ENCODE data around the gene NGEF. TPM values are rescaled to one million over a fixed set of nuclear protein-coding genes. Genes with fewer than 3 reads are reported as not detected.

NGEF gene
- total RNA-seq, 1 donor from 2014 or later, result 0.39 TPM

DNA sequence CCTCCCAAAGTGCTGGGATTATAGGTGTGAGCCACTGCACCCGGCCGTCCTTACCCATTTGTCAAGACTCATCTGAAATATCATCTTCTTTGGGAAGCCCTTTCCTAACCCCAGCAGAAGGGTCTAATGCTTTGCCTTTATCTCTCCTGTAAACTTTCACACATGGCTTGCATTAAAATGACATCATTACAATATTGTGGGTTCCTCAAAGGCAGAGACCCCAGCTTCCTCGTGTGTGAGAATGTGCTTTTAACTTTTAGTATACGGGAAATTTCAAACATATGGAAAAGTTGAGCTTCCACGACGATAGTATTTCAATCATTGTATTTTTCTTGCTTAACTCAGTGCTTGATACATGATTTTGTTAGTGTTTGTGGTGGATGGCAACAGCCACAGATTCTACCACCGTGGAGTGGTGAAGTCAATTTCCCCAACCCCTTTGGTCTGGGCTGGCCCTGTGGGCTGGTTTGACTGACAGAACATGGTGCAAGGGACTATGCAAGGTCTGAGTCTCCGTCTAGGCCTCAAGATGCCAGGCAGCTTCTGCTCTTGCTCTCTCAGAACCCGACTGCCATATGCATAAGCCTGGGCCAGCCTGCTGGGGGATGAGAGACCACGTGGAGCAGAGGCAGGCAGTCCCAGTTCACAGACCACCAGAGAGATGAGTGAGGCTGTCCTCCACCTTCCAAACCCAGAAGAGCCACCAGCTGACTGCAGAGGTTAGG lies 39.9 kb downstream of the NGEF start:
- DNase-seq (ENCODE audit: low read depth in 2 of 2), result no peak

DNA sequence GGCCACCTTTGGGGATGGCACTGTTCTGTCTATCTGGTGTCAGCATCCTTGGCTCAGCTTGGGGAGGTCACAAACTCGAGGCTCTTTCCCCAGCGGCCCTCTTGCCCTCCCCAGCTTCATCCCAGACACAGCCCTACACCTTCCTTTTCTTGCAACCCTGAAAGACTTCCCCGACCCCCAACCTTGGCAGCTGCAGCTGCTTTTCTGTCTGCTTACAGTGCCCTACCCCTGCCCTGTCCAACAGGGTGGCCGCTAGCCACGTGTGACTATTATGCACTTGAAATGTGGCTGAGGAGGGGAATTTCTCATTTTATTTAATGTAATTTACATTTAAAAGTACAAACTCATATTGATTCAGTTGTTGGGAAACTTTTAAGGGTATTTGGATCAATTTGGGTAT lies 41.3 kb downstream of the NGEF start:
- no peak for DNase-seq (ENCODE audit: low read depth in 2 of 2)

DNA sequence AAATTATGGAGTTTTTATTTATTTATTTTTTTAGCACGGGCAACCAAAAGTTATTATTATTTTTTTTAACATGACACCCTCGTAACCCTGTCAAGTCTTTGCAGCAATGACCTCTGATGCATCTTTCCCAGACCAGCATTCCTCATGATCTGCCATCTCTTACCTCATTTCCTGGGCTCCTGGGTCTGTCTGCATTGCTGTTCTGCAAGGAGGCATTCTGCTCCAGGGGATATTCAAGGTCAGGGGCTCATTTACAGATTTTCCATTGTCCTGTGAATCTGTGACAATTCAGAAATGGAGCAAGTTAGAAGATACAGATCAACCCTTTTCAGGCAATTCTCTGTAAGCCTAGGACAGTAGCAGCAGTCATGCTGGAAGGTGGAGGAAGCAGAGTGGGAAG lies 43.0 kb downstream of the NGEF start:
- no peak for DNase-seq (ENCODE audit: low read depth in 2 of 2)

DNA sequence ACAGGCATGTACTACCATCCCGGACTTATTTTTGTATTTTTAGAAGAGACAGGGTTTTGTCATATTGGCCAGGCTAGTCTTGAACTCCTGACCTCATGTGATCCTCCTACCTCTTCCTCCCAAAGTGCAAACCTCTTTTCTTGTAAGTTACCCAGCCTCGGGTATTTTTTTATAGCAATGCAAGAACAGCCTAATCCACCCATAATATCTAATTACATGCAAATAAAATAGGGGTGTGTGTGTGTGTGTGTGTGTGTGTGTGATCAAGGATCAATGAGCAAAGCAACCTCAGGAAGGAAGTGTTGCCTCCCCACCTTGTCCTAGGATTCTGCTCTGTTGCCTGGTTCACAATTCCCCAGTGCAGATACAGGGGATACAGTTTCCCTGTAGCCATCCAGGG lies 45.6 kb downstream of the NGEF start:
- no peak for DNase-seq (ENCODE audit: low read depth in 2 of 2)

DNA sequence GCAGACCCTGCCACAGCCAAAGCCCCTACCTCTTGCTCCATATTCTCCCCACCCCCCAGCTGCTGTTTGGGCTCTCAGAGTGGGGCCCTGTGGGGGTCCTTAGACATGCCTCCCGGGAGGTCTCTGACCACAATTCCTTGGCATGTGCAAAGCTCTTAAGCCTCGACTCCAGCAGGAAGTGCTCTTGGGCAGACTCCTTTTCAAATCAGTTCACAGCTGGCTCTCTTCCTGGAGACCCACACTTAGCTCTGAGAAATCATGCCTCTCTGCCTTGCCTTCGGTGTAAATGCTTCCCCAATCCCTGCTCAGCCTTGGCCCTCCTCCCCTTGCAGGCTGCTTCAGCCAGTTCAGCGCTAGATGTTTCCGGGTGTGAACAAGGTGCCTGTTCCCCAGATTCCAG lies 46.9 kb downstream of the NGEF start:
- no peak for DNase-seq (ENCODE audit: low read depth in 2 of 2)

DNA sequence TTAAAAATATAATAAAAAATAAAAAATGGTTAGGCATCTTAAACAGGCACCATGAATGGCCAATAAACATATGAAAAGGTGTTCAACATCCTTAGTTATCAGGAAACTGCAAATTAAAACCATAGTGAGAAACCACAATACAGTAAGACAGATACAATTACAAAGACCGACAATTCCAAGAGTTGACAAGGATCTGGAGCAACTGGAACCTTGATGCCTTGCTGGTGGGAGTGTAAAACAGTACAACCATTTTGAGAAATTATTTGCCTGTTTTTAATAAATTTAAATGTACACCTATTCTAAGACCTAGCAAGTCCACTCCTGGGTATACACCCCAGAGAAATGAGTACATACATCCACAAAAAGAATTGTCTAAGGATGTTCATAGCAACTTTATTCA lies 49.1 kb downstream of the NGEF start:
- DNase-seq (ENCODE audit: low read depth in 2 of 2), result no peak

DNA sequence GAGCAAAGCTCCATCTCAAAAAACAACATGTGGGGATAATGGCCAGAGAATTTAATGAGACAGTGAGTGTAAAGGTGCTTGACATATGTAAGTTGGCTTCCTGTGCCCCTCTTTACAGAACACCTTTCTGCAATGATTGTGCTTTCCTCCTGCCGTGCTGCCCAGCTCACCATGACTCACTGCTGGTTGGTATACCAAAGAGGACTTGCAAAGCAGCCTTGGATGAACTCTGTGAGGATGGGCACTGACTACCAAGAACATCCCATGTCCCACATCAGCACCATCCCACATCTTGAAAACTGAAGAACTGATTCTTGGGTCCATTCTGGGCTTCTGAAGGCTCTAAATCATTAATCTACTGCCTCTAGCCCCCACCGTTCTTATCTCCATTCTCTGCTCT lies 52.2 kb downstream of the NGEF start:
- DNase-seq (ENCODE audit: low read depth in 2 of 2), result no peak

DNA sequence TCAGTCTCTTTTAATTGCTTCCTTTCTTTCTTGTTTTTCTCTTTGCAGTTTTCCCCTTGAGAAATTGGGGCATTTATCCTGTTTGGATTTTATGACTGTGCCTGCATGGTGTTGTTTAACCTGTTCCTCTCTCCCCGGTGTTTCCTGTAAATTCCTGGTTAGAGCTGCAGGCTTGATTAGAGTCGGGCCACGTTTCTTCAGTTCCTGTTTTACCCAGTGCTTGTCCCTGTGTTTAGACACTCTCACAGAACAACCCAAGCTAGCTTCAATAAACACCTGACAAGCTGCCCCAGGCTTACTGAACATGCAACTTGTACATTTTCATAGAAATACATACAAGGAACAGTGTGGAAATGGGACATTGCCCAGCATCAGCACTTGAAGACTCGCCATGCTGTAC lies 53.9 kb downstream of the NGEF start:
- no peak for DNase-seq (ENCODE audit: low read depth in 2 of 2)

DNA sequence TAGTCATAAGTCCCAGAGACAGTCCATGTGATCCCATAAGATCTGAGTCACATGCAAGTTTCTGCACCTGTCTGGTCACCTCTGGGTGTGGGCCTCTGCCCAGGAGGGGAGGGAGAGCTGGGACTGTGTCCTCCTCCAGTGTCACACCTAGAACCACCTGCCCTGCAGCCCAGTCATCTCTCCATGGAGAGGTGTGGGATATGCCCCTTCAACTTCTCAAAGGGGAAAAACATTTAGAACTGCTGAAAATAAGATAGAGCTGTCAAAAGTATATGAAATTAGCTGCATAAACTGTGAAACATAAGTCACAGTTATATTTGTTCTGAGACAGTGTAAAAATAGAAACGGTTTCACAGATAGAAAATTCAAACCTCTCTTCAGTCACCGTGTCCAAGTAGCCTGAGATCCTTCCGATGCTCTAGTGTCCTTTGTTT lies 55.4 kb downstream of the NGEF start:
- no peak for DNase-seq (ENCODE audit: low read depth in 2 of 2)

DNA sequence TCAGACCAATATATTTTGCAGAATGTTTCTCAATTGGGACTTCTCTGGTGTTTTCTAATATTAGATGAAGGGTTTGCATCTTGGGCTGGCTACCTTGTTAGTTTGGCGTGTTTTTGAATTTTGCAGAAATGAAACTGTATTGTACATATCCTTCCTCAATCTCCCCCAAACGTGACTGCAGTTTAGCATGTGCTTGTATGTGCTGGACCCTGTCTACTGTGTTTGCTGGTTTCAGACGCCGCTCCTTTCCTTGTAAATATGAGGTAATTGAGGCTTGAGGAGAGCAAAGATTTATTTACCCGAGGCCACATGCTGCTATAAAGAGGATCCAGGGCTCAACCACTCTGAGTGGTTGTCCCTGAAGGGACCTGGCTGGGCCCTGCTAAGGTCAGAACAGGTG lies 57.2 kb downstream of the NGEF start:
- DNase-seq (ENCODE audit: low read depth in 2 of 2), result no peak

DNA sequence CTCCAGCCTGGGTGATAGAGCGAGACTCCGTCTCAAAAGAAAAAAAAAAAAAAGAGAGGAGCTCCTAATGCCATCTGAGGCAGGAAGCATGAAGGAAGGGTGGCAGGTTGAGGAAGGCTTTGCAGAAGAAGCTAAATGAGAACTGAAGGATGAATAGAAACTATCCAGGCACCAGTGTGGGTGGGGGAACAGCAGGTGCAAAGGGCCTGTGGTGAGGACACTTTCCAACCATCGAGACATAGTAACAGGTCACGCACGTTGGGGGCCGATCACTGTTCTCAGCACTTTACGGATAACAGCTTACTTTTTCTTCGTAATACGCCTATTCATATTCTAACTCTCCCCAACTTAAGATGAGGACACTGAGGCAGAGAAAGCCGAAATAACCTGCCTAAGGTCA lies 58.4 kb downstream of the NGEF start:
- no peak for DNase-seq (ENCODE audit: low read depth in 2 of 2)

DNA sequence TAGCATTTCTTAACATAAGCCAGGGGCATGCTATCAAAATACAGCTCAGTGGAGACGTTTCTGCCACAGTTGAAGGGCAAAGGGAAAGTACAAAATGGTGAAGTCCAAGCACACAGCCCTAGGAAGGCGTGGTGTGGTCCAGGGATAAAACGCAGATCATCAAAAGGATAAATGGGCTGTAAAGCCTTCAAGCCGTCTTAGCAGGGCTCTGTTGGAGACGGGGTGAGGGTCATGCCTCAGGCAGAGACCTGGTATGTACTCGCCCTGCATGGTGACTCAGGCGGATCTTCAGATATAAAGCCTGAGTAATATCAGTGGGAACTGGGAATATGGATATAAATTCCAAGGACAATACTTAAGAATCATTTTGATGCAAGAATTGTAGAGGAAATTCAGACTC lies 61.2 kb downstream of the NGEF start:
- no peak for DNase-seq (ENCODE audit: low read depth in 2 of 2)

DNA sequence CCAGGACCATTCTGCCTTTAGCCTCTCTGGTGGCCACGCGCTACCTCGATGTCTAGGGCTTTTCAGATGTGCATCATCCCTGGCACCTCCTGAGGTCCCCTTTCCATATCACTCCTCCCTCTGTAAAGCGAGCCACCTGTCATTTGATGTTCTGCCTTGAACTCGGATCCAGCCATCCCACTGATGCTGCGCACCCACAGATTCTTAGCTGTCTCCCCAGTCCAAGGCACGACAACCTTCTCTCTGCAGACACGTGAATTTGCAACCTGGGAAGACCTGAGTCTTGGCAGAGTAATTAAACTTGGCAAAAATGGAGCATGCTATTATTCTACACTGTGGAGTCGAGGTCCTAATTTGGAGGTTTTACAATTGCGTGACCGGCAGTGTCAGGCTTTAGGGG lies 61.9 kb downstream of the NGEF start:
- no peak for DNase-seq (ENCODE audit: low read depth in 2 of 2)

DNA sequence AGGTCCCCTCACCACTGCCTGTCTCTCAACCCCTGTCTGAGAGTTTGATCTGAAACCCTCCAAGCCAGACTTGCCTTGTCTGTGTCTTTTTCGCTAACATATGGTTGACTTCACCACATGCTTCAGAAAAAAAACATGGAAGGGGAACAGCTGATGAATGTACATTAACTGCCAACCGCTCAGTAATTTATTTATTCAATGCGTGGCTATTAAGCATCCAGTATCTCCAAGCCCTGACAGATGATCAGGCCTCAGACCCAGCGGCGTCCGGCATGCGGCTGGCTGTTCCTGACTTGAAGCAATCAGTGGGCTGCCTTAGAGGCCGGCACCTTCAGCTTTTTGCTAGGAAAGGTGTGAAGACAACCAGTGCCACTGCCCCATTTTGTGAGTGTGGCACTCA lies 62.3 kb downstream of the NGEF start:
- no peak for DNase-seq (ENCODE audit: low read depth in 2 of 2)

DNA sequence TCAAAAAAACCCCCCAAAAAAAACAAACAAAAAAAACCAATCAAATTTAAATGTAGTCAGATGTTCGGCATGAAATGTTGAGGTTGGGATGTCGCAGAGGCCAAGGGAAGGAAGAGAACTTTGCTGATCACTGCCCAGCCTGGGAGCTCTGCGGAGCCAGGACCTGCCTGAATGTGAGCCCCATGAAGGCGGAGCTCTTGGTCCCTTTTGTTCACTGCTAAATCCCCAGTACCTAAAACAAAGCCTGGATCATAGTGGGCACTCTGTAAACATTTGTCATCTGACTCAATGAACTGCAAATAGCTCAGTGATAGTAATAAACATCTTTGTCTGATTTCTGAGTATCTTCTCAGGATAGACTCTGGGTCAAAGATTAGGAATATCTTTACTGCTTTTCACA lies 64.0 kb downstream of the NGEF start:
- DNase-seq (ENCODE audit: low read depth in 2 of 2), result no peak

DNA sequence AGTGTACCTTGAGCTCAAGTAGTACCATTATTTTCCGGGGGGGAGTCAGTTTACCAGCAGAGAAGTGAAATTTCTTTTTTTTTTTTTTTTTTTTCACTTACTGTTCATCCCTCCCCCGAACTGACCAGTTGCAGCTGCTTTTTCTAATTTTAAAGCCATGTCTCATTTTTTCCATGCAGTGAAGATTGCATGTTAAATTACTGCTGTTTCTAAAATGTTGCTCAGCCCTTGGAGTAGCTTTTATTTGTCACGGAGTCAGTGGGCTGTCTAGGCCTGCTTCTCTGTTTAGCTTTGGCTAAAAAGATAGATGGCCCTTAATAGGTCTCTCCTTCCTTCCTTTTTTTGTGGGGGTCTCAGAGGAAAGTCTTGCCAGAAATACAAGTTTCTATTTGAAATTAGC lies 70.2 kb downstream of the NGEF start:
- no peak for DNase-seq (ENCODE audit: low read depth in 2 of 2)

DNA sequence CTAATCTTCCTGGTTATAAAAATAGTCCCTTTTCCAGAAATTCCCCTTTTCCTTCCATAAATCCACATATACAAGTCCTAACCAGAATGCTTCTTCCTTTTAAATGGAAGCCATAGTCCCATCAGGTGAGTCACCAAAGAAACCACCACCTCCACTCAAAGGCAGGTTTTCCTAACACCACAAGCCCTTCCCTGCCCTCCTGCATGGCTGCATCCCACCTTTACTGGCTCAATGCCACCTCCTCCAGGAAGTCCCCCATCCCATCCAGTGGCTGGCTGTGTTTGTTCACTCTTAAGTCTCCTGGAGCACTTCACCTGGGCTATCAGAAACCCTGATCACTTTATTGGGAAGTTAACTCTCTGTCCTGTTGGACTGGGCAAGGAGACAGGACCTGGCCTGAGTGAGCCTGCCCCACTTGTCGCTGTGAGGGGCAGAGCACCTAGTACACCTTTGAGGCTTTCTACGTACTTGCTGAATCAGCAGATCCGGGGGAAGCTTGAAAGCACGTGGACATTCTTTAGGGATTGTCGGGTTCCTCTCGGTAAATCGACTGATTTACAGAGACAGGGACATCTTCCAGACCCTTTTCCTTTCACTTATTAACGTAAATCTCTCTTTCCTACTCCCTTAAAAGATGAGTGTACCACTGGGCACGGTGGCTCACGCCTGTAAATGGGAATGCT lies 71.0 kb downstream of the NGEF start:
- no peak for DNase-seq (ENCODE audit: low read depth in 2 of 2)

DNA sequence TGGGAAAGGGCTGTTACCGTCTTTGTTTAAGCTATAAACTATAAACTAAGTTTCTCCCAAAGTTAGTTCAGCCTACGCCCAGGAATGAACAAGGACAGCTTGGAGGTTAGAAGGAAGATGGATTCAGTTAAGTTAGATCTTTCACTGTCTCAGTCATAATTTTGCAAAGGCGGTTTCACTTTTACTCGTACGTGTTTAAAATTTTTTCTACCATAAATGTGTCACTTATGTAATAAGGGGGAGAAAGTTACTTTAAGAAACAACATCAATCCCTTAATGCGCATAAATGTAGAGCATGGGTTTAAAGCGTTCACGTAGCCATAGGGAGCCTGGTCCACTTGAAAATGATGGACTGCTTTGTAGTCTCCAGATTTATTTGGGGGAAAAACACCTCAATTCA lies 71.7 kb downstream of the NGEF start:
- DNase-seq (ENCODE audit: low read depth in 2 of 2), result no peak

DNA sequence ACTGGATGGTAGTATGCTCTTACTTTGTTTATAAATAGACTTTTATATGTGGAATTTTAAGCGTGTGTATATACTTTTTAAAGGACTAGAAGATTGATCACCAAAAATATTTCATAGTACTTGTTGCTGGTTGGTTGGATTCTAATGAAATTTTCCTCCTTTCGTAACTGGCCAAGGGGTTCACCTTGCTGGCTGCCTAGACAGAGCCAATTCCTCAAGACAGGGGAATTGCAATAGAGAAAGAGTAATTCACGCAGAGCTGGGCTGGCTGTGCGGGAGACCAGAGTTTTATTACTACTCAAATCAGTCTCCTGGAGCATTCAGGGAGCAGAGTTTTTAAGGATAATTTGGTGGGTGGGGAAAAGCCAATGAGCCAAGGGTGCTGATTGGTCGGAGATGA lies 72.3 kb downstream of the NGEF start:
- no peak for DNase-seq (ENCODE audit: low read depth in 2 of 2)

DNA sequence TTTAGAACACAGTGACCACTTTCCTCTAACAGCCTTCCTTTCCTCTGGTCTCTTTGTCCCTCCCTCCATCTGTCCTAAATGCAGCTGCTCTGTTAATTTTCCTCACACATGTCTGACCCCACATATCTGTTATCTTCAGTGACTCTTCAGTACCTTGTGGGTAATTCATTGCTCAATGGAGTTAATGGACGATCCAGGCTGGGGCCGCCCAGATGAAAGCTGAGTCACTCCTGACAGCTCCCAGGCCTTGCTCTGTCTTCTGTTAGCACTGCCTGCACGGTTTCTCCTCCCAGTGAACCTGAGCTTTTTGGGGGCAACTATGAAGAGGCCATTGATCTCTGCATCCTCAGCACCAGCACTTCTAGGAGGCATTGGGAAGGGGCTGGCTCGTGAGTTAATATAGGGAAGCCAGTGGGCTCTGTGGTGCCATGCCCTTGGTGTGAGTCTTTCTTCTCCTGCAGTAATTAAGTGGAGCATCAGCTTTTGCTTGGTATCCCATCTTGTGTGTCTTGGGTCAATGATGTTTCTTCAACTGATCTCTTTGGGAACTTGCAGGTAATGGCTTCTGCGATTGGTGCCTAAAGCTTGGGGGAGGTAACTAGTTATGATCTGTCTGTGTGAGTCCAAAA lies 75.7 kb downstream of the NGEF start:
- DNase-seq (ENCODE audit: low read depth in 2 of 2), result no peak

DNA sequence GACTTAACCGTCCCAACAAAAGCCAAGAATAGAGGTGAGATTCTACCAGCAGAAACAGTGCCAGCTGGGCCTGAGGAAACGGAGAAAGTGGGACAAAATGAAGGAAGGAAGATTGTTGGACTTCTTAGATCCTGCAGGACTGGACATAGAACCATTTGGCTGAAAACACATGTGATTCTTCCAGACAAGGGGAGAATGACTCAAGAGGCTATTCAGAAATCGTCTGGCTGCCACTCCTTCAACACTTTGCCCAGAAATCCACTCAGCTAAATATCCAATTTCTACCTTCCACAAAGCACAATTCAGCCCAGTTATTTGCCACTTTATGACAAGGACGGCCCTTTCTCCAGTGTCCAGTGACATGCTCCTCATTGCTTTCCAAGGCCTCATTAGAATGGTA lies 81.4 kb downstream of the NGEF start:
- no peak for DNase-seq (ENCODE audit: low read depth in 2 of 2)

DNA sequence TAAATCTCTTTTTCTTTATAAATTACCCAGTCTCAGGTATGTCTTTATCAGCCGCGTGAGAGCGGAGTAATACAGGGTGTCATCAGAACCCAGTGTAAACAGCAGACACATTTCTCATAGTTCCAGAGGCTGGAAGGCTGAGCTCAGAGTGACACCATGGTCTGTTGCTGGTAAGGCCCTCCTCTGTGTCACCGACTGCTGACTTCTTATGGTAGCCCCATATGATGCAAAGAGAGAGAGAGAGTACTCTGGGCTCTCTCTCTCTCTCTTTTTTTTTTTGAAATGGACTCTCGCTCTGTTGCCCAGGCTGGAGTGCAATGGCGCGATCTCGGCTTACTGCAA lies 83.0 kb downstream of the NGEF start:
- DNase-seq (ENCODE audit: low read depth in 2 of 2), result no peak

Measured in dermis microvascular lymphatic vessel endothelial cell (primary cell).